GM23338 (cell line): ENCODE data around the gene WDR13. TPM values are rescaled to one million over a fixed set of nuclear protein-coding genes. Genes with fewer than 3 reads are reported as not detected.
"Not testable (repeated sequence)": the region's sequence is repeated elsewhere in the genome, so short reads cannot be mapped to it uniquely, and the experiment has no call there.

Experiments used
- ATAC-seq: fragments of 200-7000 bp; cut with Tn5 transposase; 3 replicates; pipeline ENCODE4 v1.9.1; 2020
- DNase-seq: peaks from one replicate; pipeline ENCODE4 v3.0.0-alpha.2; 2015; ENCODE audit warnings: low spot score
- H2AFZ ChIP-seq: fragments of 200-600 bp; sonication (generic); 2 replicates; pipeline ENCODE4 v1.8.0; 2016; ENCODE audit warnings: antibody characterized with exemption, mild to moderate bottlenecking, moderate library complexity
- H3F3A ChIP-seq: fragments of 200-600 bp; sonication (generic); replicated peaks from 2 replicates; pipeline ENCODE4 v1.8.0; 2017; ENCODE audit warnings: antibody characterized with exemption, mixed run types, low read depth
- H3K27ac ChIP-seq: fragments of 200-600 bp; sonication (generic); 2 replicates; pipeline ENCODE4 v1.6.1; 2016; ENCODE audit warnings: low read depth
- H3K27me3 ChIP-seq: fragments of 200-600 bp; sonication (generic); 2 replicates; pipeline ENCODE4 v1.8.0; 2016; ENCODE audit warnings: mild to moderate bottlenecking, mixed run types, moderate library complexity; ENCODE audit not compliant: insufficient read depth
- H3K36me3 ChIP-seq: fragments of 200-600 bp; sonication (generic); 2 replicates; pipeline ENCODE4 v1.8.0; 2016; ENCODE audit warnings: mild to moderate bottlenecking; ENCODE audit not compliant: insufficient read depth
- H3K4me1 ChIP-seq: fragments of 200-600 bp; sonication (generic); 2 replicates; pipeline ENCODE4 v1.8.0; 2016; ENCODE audit warnings: mild to moderate bottlenecking, moderate library complexity; ENCODE audit not compliant: insufficient read depth
- H3K4me2 ChIP-seq: fragments of 200-600 bp; sonication (generic); 2 replicates; pipeline ENCODE4 v1.7.1; 2017; ENCODE audit warnings: mixed run types
- H3K4me3 ChIP-seq: fragments of 200-600 bp; sonication (generic); 2 replicates; pipeline ENCODE4 v1.6.1; 2016; ENCODE audit warnings: mixed run types
- H3K79me2 ChIP-seq: fragments of 200-600 bp; sonication (generic); replicated peaks from 2 replicates; pipeline ENCODE4 v1.8.0; 2017; ENCODE audit warnings: mild to moderate bottlenecking; ENCODE audit not compliant: insufficient read depth
- H3K9me2 ChIP-seq: fragments of 200-600 bp; sonication (generic); 2 replicates; pipeline ENCODE4 v1.8.0; 2017; ENCODE audit not compliant: insufficient read depth
- H4K20me1 ChIP-seq: fragments of 200-600 bp; sonication (generic); replicated peaks from 2 replicates; pipeline ENCODE4 v1.8.0; 2017; ENCODE audit warnings: mild to moderate bottlenecking; ENCODE audit not compliant: insufficient read depth
- H3K27ac Mint-ChIP-seq: 2 replicates; pipeline ENCODE4 v1.8.0; 2020; ENCODE audit warnings: inconsistent platforms, mild to moderate bottlenecking, moderate library complexity, mixed read lengths
- H3K27me3 Mint-ChIP-seq: 3 replicates; pipeline ENCODE4 v1.8.0; 2022; ENCODE audit warnings: low read depth, mild to moderate bottlenecking, moderate library complexity, mixed read lengths, inconsistent platforms; ENCODE audit not compliant: insufficient read depth, poor library complexity
- H3K36me3 Mint-ChIP-seq: 3 replicates; pipeline ENCODE4 v1.8.0; 2021; ENCODE audit warnings: low read depth, mild to moderate bottlenecking, inconsistent platforms, moderate library complexity, mixed read lengths
- H3K4me1 Mint-ChIP-seq: 3 replicates; pipeline ENCODE4 v1.8.0; 2020; ENCODE audit warnings: mild to moderate bottlenecking, inconsistent platforms, mixed read lengths
- H3K4me3 Mint-ChIP-seq: 3 replicates; pipeline ENCODE4 v1.8.0; 2021; ENCODE audit warnings: moderate library complexity, mild to moderate bottlenecking, inconsistent platforms, mixed read lengths
- H3K9me3 Mint-ChIP-seq: 3 replicates; pipeline ENCODE4 v1.8.0; 2020; ENCODE audit warnings: moderate library complexity, mild to moderate bottlenecking, inconsistent platforms, mixed read lengths
- EZH2phosphoT487 ChIP-seq: fragments of 200-600 bp; sonication (generic); IDR thresholded peaks from one replicate; pipeline ENCODE4 v1.8.1; 2018; ENCODE audit warnings: antibody characterized with exemption; ENCODE audit not compliant: unreplicated experiment
- NANOG ChIP-seq: IDR thresholded peaks from 2 replicates; pipeline ENCODE4 v1.6.1; 2016; ENCODE audit warnings: antibody characterized with exemption, borderline replicate concordance
- polyA plus RNA-seq: library from polyadenylated mRNA; unstranded; fragments of >200 nt; fragmentation: Nextera tagmentation; extraction: Ambion mirVana; gene quantifications from 2 replicates; pipeline ENCODE4 v1.2.1, GENCODE V29; 2016
- small RNA-seq: library from RNA; depleted of rRNA; stranded (forward); fragments of <200 nt; gene quantifications from one replicate; pipeline ENCODE3, GENCODE V24; 2014; ENCODE audit warnings: low replicate concordance
- total RNA-seq: library from RNA; depleted of rRNA; stranded (reverse); fragments of >200 nt; shearing (Covaris generic); gene quantifications from 2 replicates; pipeline ENCODE4 v1.2.3, GENCODE V29; 2014; rRNA removed
- TF ChIP-seq, protein P1 (sequence below), 2 experiments: fragments of 200-600 bp in 1 of 2; sonication (generic) in 1 of 2; conservative IDR thresholded peaks; 2 replicates each; pipeline versions ENCODE4 v1.5.1 to v1.6.1; 2016 to 2017; ENCODE audit warnings: antibody characterized with exemption in 2 of 2, low read depth in 2 of 2, mild to moderate bottlenecking in 2 of 2, moderate library complexity in 1 of 2

Gene WDR13
- total and polyA plus RNA-seq, 2 experiments from 2014 or later: 24.2 to 24.9 TPM

- Mint-ChIP-seq H3K4me3 (peak overlapping the region; percentile 15; the same call in 1 of the 3 replicates), H3K4me1 (peaks cover 21% of the 10 kb centered on the region), H3K36me3 (no peaks in the 10 kb centered on the region), H3K9me3 (no peaks in the 10 kb centered on the region; the same call in 2 of the 3 replicates), H3K27ac (peak overlapping the region; percentile 41; the same call in 1 of the 2 replicates), H3K27me3 (peaks cover 2% of the 10 kb centered on the region)
- no peak for ATAC-seq
- peak overlapping the region; percentile 27 for H3K27ac ChIP-seq
- DNase-seq: no peak
- no peak overlapping the region for H3K4me3 ChIP-seq
- no peaks in the 10 kb centered on the region for H4K20me1 ChIP-seq
- H3F3A ChIP-seq: no peaks in the 10 kb centered on the region
- H3K4me1 ChIP-seq: peaks cover 8% of the 10 kb centered on the region; the same call in 1 of the 2 replicates
- H3K79me2 ChIP-seq: no peaks in the 10 kb centered on the region
- no peaks in the 10 kb centered on the region for H3K36me3 ChIP-seq
- H3K9me2 ChIP-seq: no peaks in the 10 kb centered on the region
- TF ChIP-seq NANOG: no peak
- no peak for TF ChIP-seq EZH2phosphoT487
- TF ChIP-seq, protein P1, sequence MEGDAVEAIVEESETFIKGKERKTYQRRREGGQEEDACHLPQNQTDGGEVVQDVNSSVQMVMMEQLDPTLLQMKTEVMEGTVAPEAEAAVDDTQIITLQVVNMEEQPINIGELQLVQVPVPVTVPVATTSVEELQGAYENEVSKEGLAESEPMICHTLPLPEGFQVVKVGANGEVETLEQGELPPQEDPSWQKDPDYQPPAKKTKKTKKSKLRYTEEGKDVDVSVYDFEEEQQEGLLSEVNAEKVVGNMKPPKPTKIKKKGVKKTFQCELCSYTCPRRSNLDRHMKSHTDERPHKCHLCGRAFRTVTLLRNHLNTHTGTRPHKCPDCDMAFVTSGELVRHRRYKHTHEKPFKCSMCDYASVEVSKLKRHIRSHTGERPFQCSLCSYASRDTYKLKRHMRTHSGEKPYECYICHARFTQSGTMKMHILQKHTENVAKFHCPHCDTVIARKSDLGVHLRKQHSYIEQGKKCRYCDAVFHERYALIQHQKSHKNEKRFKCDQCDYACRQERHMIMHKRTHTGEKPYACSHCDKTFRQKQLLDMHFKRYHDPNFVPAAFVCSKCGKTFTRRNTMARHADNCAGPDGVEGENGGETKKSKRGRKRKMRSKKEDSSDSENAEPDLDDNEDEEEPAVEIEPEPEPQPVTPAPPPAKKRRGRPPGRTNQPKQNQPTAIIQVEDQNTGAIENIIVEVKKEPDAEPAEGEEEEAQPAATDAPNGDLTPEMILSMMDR (conservative IDR thresholded peaks at IDR 0.05; ENCODE audit: low read depth in 2 of 2): no peak
- H3K4me2 ChIP-seq: peak overlapping the region; percentile 21
- no peak overlapping the region for H2AFZ ChIP-seq
- no peaks in the 10 kb centered on the region for H3K27me3 ChIP-seq
Measured at GRCh38 chrX:48649102-48649501, 51.8 kb downstream of the WDR13 start.

DNA sequence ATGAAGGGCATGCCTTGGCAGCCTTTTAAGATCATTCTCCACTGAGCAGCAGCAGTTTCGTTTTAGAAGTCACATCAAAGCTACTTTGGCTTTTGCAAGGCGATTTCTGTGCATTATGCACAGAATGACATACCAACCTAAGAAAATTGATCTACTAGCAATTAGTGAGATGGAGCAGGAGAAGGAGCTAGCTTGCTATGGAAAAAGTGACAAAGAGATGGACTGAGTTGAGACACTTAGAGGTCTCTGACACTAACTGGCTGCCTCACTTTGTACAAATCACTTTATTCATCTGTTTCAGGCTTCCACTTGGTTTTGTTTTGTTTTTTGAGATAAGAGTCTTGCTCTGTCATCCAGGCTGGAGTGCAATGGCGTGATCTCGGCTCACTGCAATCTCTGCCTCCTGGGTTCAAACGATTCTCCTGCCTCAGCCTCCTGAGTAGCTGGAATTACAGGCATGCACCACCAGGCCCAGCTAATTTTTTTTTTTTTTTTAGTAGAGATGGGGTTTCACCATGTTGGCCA lies 54.8 kb downstream of the WDR13 start:
- H3K9me3 Mint-ChIP-seq, H3K4me3 Mint-ChIP-seq: not testable (repeated sequence)

DNA sequence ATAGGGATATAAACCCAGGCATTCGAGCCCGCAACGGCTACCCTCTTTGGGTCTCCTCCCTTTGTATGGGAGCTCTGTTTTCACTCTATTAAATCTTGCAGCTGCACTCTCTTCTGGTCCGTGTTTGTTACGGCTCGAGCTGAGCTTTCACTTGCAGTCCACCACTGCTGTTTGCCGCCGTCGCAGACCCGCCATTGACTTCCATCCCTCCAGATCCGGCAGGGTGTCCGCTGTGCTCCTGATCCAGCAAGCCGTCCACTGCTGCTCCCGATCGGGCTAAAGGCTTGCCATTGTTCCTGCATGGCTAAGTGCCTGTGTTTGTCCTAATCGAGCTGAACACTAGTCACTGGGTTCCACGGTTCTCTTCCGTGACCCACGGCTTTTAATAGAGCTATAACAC lies 57.5 kb downstream of the WDR13 start:
- not testable (repeated sequence) for H3K4me2 ChIP-seq, H4K20me1 ChIP-seq, H3K27me3 ChIP-seq, H3K27ac Mint-ChIP-seq, H3F3A ChIP-seq, H3K27me3 Mint-ChIP-seq, H3K4me3 ChIP-seq, H3K9me3 Mint-ChIP-seq, H2AFZ ChIP-seq, H3K9me2 ChIP-seq, H3K36me3 ChIP-seq, ATAC-seq, H3K79me2 ChIP-seq, H3K36me3 Mint-ChIP-seq, H3K27ac ChIP-seq, H3K4me1 ChIP-seq, H3K4me3 Mint-ChIP-seq, DNase-seq
- peaks cover 18% of the 10 kb centered on the region for H3K4me1 Mint-ChIP-seq

More for the DNA sequence above, 54.8 kb downstream of the WDR13 start:
- H3K9me2 ChIP-seq, ATAC-seq, H3K27ac Mint-ChIP-seq, H3K36me3 Mint-ChIP-seq, DNase-seq, H4K20me1 ChIP-seq, H3F3A ChIP-seq, H3K36me3 ChIP-seq, H3K27ac ChIP-seq, H3K4me2 ChIP-seq, H3K79me2 ChIP-seq, H3K4me3 ChIP-seq, H2AFZ ChIP-seq, H3K27me3 Mint-ChIP-seq, H3K27me3 ChIP-seq: not testable (repeated sequence)
- peaks cover 11% of the 10 kb centered on the region; the same call in 1 of the 2 replicates for H3K4me1 ChIP-seq
- H3K4me1 Mint-ChIP-seq: peaks cover 27% of the 10 kb centered on the region

Small RNAs within 50 kb of the gene (small RNA-seq; reads per million reads assigned to genes)
- gene MRPL32P1: not detected

Other genes starting within 250 kb of the WDR13 start
- gene SSX3, start 240.8 kb upstream of the WDR13 start, total RNA-seq: not detected in 2 replicates
- gene SSX3, start 240.8 kb upstream of the WDR13 start, polyA plus RNA-seq: 0.28 TPM in 1 of 2 replicates, not detected in the other
- 0.19 TPM in 1 of 2 replicates, not detected in the other for gene SSX4, start 214.0 kb upstream of the WDR13 start, total RNA-seq
- 0.47 and 0.48 TPM in 2 replicates for gene SSX4, start 214.0 kb upstream of the WDR13 start, polyA plus RNA-seq
- gene SSX4B, start 185.5 kb upstream of the WDR13 start, total RNA-seq: 0.19 TPM in 1 of 2 replicates, not detected in the other
- 0.47 and 0.48 TPM in 2 replicates for gene SSX4B, start 185.5 kb upstream of the WDR13 start, polyA plus RNA-seq
- 47.0 and 47.7 TPM in 2 replicates for gene SLC38A5, start 127.2 kb upstream of the WDR13 start, total RNA-seq
- 20.7 and 24.6 TPM in 2 replicates for gene SLC38A5, start 127.2 kb upstream of the WDR13 start, polyA plus RNA-seq
- 76.3 and 91.2 TPM in 2 replicates for gene FTSJ1, start 121.3 kb upstream of the WDR13 start, total RNA-seq
- gene FTSJ1, start 121.3 kb upstream of the WDR13 start, polyA plus RNA-seq: 38.4 and 42.8 TPM in 2 replicates
- 14.1 and 28.5 TPM in 2 replicates for gene PORCN, start 88.5 kb upstream of the WDR13 start, total RNA-seq
- gene PORCN, start 88.5 kb upstream of the WDR13 start, polyA plus RNA-seq: 19.4 and 22.3 TPM in 2 replicates
- 126 and 128 TPM in 2 replicates for gene EBP, start 75.7 kb upstream of the WDR13 start, total RNA-seq
- gene EBP, start 75.7 kb upstream of the WDR13 start, polyA plus RNA-seq: 169 and 176 TPM in 2 replicates
- 4.5 TPM in 2 replicates for gene TBC1D25, start 57.8 kb upstream of the WDR13 start, total RNA-seq
- 1.9 and 2.1 TPM in 2 replicates for gene TBC1D25, start 57.8 kb upstream of the WDR13 start, polyA plus RNA-seq
- gene RBM3, start 23.0 kb upstream of the WDR13 start, total RNA-seq: 103 and 114 TPM in 2 replicates
- gene RBM3, start 23.0 kb upstream of the WDR13 start, polyA plus RNA-seq: 71.8 and 77.5 TPM in 2 replicates
- gene WAS, start 86.3 kb downstream of the WDR13 start, total RNA-seq: 0.12 and 0.56 TPM in 2 replicates
- gene WAS, start 86.3 kb downstream of the WDR13 start, polyA plus RNA-seq: 0.12 and 0.32 TPM in 2 replicates
- gene SUV39H1, start 99.2 kb downstream of the WDR13 start, total RNA-seq: 14.1 and 15.2 TPM in 2 replicates
- 9.0 and 9.5 TPM in 2 replicates for gene SUV39H1, start 99.2 kb downstream of the WDR13 start, polyA plus RNA-seq
- not detected in 2 replicates for gene GLOD5, start 164.3 kb downstream of the WDR13 start, total RNA-seq
- not detected in 2 replicates for gene GLOD5, start 164.3 kb downstream of the WDR13 start, polyA plus RNA-seq
- gene GATA1, start 189.1 kb downstream of the WDR13 start, total RNA-seq: not detected in 2 replicates
- gene GATA1, start 189.1 kb downstream of the WDR13 start, polyA plus RNA-seq: not detected in 2 replicates
- gene HDAC6, start 204.6 kb downstream of the WDR13 start, total RNA-seq: 49.8 and 61.2 TPM in 2 replicates
- gene HDAC6, start 204.6 kb downstream of the WDR13 start, polyA plus RNA-seq: 29.7 and 33.0 TPM in 2 replicates
- 1.3 TPM in 1 of 2 replicates, not detected in the other for gene ERAS, start 229.0 kb downstream of the WDR13 start, total RNA-seq
- 1.7 and 2.4 TPM in 2 replicates for gene ERAS, start 229.0 kb downstream of the WDR13 start, polyA plus RNA-seq
- 4.0 and 15.6 TPM in 2 replicates for gene PCSK1N, start 238.1 kb downstream of the WDR13 start, total RNA-seq
- gene PCSK1N, start 238.1 kb downstream of the WDR13 start, polyA plus RNA-seq: 12.8 and 16.5 TPM in 2 replicates